CD8-positive, alpha-beta memory T cell (primary cell): ENCODE data around the gene ASCC3. TPM values are rescaled to one million over a fixed set of nuclear protein-coding genes. Genes with fewer than 3 reads are reported as not detected.

Experiments used
- CTCF ChIA-PET: fragments of 350-600 bp; sonication (Branson Sonifier 250); formaldehyde crosslinking; loops from one replicate; lab custom pipeline; 2021; ENCODE audit warnings: antibody characterized with exemption; lab: Charles Lee
- POLR2A ChIA-PET: fragments of 350-600 bp; sonication (Branson Sonifier 250); formaldehyde crosslinking; loops from one replicate; lab custom pipeline; 2021; ENCODE audit warnings: antibody characterized with exemption; lab: Charles Lee
- DNase-seq, 5 donors: peaks; one replicate each; pipeline versions ENCODE4 v3.0.0 to v3.0.0-alpha.2; 2020 to 2022; ENCODE audit warnings: mixed read lengths in 1 of 5
- H3K27ac ChIP-seq: one replicate; pipeline ENCODE4 v1.7.0; 2013; ENCODE audit warnings: low read depth, mild to moderate bottlenecking, low read length, moderate library complexity
- H3K27me3 ChIP-seq: 2 replicates; pipeline ENCODE4 v1.7.0; 2013; ENCODE audit warnings: low read length, mild to moderate bottlenecking; ENCODE audit not compliant: insufficient read depth, poor library complexity, severe bottlenecking
- H3K36me3 ChIP-seq: 2 replicates; pipeline ENCODE4 v1.7.0; 2013; ENCODE audit warnings: mild to moderate bottlenecking, low read length, moderate library complexity; ENCODE audit not compliant: insufficient read depth
- H3K4me1 ChIP-seq: 2 replicates; pipeline ENCODE4 v1.7.0; 2013; ENCODE audit warnings: mild to moderate bottlenecking, low read length, moderate library complexity; ENCODE audit not compliant: insufficient read depth
- H3K4me3 ChIP-seq: 2 replicates; pipeline ENCODE4 v1.7.0; 2013; ENCODE audit warnings: mild to moderate bottlenecking, low read length
- H3K9me3 ChIP-seq: 2 replicates; pipeline ENCODE4 v1.7.0; 2013; ENCODE audit warnings: mild to moderate bottlenecking, low read length
- H3K27ac Mint-ChIP-seq, 8 donors: one replicate each; pipeline ENCODE4 v1.8.0; 2020 to 2021; ENCODE audit warnings: mixed read lengths in 8 of 8, mild to moderate bottlenecking in 6 of 8, inconsistent platforms in 3 of 8, moderate library complexity in 3 of 8
- H3K27me3 Mint-ChIP-seq, 2 donors: one replicate each; pipeline ENCODE4 v1.8.0; 2020 to 2021; ENCODE audit warnings: mixed read lengths in 2 of 2, mild to moderate bottlenecking in 1 of 2, moderate library complexity in 1 of 2
- H3K36me3 Mint-ChIP-seq, 3 donors: one replicate each; pipeline ENCODE4 v1.8.0; 2020 to 2021; ENCODE audit warnings: mixed read lengths in 3 of 3, inconsistent platforms in 1 of 3, mild to moderate bottlenecking in 1 of 3
- H3K4me1 Mint-ChIP-seq, 3 donors: one replicate each; pipeline ENCODE4 v1.8.0; 2020 to 2021; ENCODE audit warnings: mixed read lengths in 3 of 3, inconsistent platforms in 1 of 3, mild to moderate bottlenecking in 1 of 3
- H3K4me3 Mint-ChIP-seq, 7 donors: one replicate each; pipeline ENCODE4 v1.8.0; 2020 to 2021; ENCODE audit warnings: mixed read lengths in 7 of 7, mild to moderate bottlenecking in 6 of 7, moderate library complexity in 4 of 7, inconsistent platforms in 2 of 7
- H3K9me3 Mint-ChIP-seq, 5 donors: one replicate each; pipeline ENCODE4 v1.8.0; 2020 to 2022; ENCODE audit warnings: mixed read lengths in 5 of 5, mild to moderate bottlenecking in 3 of 5, moderate library complexity in 2 of 5, inconsistent platforms in 1 of 5
- polyA plus RNA-seq: library from polyadenylated mRNA; unstranded; fragments of 300-500 nt; fragmentation: Illumina TruSeq; gene quantifications from one replicate; pipeline ENCODE4 v1.2.3, GENCODE V29; 2021
- total RNA-seq, 2 experiments: library from RNA; stranded (reverse); gene quantifications; one replicate each; pipeline ENCODE4 v1.2.3, GENCODE V29; 2021

Gene ASCC3
- total and polyA plus RNA-seq, 3 experiments from 2014 or later, result 26.8 to 65.1 (median 64.0) TPM

DNA sequence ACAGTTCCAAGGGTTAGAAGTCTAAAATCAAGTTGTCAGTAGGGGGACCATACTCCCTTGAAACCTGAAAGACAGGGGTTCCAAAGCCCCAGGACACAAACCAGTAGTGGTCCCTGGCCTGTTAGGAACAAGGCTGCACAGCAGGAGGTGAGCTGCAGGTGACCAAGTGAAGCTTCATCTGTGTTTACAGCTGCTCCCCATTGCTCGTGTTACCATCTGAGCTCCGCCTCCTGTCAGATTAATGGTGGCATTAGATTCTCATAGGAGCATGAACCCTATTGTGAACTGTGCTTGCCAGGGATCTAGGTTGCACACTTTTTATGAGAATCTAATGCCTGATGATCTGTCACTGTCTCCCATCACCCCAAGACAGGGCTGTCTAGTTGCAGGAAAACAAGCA, 391.1 kb downstream of the ASCC3 start:
- Mint-ChIP-seq H3K27me3 (peaks cover 22 to 59% of the 10 kb centered on the region in 2 donors), H3K27ac (no peak overlapping the region), H3K9me3 (peaks cover 0 to 2% (median 0%) of the 10 kb centered on the region in 5 donors), H3K36me3 (no peaks in the 10 kb centered on the region), H3K4me3 (no peak overlapping the region), H3K4me1 (no peaks in the 10 kb centered on the region)
- Histone ChIP-seq H3K4me1 (no peaks in the 10 kb centered on the region), H3K27me3 (no peaks in the 10 kb centered on the region), H3K27ac (no peak overlapping the region), H3K36me3 (no peaks in the 10 kb centered on the region), H3K4me3 (no peak overlapping the region), H3K9me3 (no peaks in the 10 kb centered on the region)
- DNase-seq, result no peak
- CTCF ChIA-PET, result no interaction called here
- POLR2A ChIA-PET, result no interaction called here

DNA sequence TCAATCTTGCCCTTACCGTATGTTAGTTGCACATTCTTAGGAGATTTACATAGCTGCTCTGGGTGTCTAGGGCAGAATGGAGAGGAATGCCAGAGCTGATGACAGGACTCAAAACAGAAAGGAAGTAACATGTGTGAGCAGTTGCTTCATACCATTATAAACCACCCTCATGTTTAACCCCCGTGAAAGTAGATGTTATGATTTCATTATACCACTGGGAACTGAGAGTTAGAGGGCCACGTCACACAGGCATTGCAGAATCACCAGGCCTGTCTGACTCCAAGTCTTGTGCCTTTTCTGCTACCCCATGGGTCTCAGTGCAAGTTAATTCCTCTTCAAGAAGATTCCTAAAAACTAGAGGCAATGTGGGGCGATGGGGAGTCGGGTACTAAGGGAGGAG, 392.9 kb downstream of the ASCC3 start:
- Mint-ChIP-seq H3K27ac (no peak overlapping the region), H3K36me3 (no peaks in the 10 kb centered on the region), H3K27me3 (peaks cover 17 to 60% of the 10 kb centered on the region in 2 donors), H3K4me3 (no peak overlapping the region), H3K9me3 (peaks cover 0 to 3% (median 0%) of the 10 kb centered on the region in 5 donors), H3K4me1 (no peaks in the 10 kb centered on the region)
- Histone ChIP-seq H3K27me3 (no peaks in the 10 kb centered on the region), H3K4me1 (no peaks in the 10 kb centered on the region), H3K27ac (no peak overlapping the region), H3K9me3 (no peaks in the 10 kb centered on the region), H3K4me3 (no peak overlapping the region), H3K36me3 (no peaks in the 10 kb centered on the region)
- no peak for DNase-seq
- CTCF ChIA-PET, result no interaction called here
- POLR2A ChIA-PET, result no interaction called here

DNA sequence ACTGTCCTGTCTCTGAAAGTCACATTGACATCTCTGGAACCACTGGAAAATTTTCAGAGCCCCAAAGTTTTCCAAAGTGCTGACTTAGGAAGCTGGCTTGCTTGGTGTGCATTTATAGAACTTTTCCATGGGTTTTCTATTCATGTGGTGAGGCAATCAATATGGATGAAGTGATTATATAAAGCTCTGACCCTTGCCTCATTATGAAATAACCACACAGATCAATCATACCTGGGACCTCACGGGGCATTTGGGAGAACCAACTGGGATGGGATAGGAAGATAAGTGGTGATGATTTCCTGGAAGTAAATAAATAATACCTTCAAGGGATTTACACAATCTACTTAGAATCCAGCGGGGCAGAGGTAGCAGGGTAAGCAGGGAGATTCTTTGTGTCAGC, 393.5 kb downstream of the ASCC3 start:
- H3K27me3 ChIP-seq, result no peaks in the 10 kb centered on the region
- H3K4me1 Mint-ChIP-seq, result no peaks in the 10 kb centered on the region
- ChIA-PET POLR2A (no interaction called here), CTCF (no interaction called here)
- H3K36me3 ChIP-seq, result no peaks in the 10 kb centered on the region
- no peaks in the 10 kb centered on the region for H3K9me3 ChIP-seq
- peaks cover 0 to 3% (median 0%) of the 10 kb centered on the region in 5 donors for H3K9me3 Mint-ChIP-seq
- H3K4me3 Mint-ChIP-seq, result no peak overlapping the region
- no peak for DNase-seq
- no peak overlapping the region for H3K27ac ChIP-seq
- no peak overlapping the region for H3K4me3 ChIP-seq
- no peaks in the 10 kb centered on the region for H3K36me3 Mint-ChIP-seq
- H3K27me3 Mint-ChIP-seq, result peaks cover 15 to 54% of the 10 kb centered on the region in 2 donors
- H3K4me1 ChIP-seq, result no peaks in the 10 kb centered on the region
- H3K27ac Mint-ChIP-seq, result no peak overlapping the region

DNA sequence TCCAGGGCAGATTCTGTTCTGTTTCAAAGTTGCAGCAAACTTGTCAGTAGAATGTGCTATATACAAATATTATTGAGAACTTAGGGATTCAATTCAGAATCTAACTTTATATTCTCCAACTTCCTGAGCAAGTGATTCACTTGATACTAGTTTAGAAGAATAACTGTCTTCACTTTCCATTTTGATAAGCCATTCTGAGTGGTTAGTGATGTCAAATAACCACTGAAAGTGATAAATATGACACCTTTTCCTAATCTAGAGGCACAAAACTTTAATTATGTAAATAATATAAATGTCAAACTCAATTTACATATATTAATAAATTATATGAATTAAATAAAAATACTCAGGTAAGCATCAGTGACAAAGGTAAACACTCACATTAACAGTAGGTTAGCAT, 395.9 kb downstream of the ASCC3 start:
- H3K27ac Mint-ChIP-seq, result no peak overlapping the region
- no peaks in the 10 kb centered on the region for H3K27me3 ChIP-seq
- no peak for DNase-seq
- ChIA-PET CTCF (no interaction called here), POLR2A (no interaction called here)
- H3K36me3 ChIP-seq, result no peaks in the 10 kb centered on the region
- H3K4me1 ChIP-seq, result no peaks in the 10 kb centered on the region
- H3K4me3 Mint-ChIP-seq, result no peak overlapping the region
- no peaks in the 10 kb centered on the region for H3K36me3 Mint-ChIP-seq
- peaks cover 11 to 36% of the 10 kb centered on the region in 2 donors for H3K27me3 Mint-ChIP-seq
- H3K4me3 ChIP-seq, result no peak overlapping the region
- H3K9me3 ChIP-seq, result no peaks in the 10 kb centered on the region
- peaks cover 0 to 3% (median 0%) of the 10 kb centered on the region in 5 donors for H3K9me3 Mint-ChIP-seq
- no peaks in the 10 kb centered on the region for H3K4me1 Mint-ChIP-seq
- H3K27ac ChIP-seq, result no peak overlapping the region

DNA sequence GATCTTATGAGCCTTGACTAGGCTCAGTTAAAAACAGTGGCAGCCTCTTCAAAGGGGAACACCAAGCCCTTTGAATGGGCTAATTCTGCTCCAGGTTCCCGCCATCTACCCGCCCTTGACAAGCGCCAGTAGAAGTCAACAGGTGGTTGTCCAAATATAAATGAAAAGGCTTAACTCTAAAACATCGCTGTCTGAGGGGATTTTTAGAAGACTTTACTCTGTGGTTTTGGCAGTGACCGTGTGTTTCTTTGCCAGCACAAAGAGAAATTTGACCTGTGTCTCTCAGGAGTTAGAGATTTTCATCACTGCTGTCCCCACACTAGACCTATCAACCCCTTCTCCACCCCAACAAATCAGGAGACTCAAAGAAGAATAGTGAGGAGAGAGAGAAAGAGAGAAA, 396.7 kb downstream of the ASCC3 start:
- POLR2A ChIA-PET, result no interaction called here
- H3K4me3 ChIP-seq, result no peak overlapping the region
- H3K9me3 Mint-ChIP-seq, result peaks cover 0 to 3% (median 0%) of the 10 kb centered on the region in 5 donors
- no peak overlapping the region for H3K27ac ChIP-seq
- H3K4me1 ChIP-seq, result no peaks in the 10 kb centered on the region
- H3K36me3 Mint-ChIP-seq, result no peaks in the 10 kb centered on the region
- CTCF ChIA-PET, result no interaction called here
- no peak overlapping the region for H3K4me3 Mint-ChIP-seq
- H3K9me3 ChIP-seq, result no peaks in the 10 kb centered on the region
- DNase-seq, result no peak
- H3K4me1 Mint-ChIP-seq, result no peaks in the 10 kb centered on the region
- H3K27ac Mint-ChIP-seq, result no peak overlapping the region
- no peaks in the 10 kb centered on the region for H3K27me3 ChIP-seq
- peaks cover 8 to 33% of the 10 kb centered on the region in 2 donors for H3K27me3 Mint-ChIP-seq
- H3K36me3 ChIP-seq, result no peaks in the 10 kb centered on the region

DNA sequence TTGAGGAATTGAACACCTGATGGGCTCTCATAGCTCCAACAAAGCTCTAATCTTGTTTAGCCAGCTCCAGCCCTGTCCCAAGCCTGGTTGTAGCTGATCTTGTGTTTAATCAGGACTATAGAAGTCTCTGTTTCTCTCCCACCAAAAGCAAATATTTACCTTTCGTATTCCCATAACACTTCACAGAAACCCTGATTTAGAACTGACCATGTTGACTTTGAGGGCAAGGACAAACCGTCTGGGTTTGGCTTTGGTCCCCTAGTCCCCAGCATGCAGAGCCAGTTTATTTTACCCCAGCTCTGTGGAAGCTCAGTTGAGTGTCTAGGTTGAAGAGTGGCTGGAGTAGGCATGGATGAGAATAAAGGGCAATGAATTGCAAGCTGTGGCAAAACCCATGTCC, 398.4 kb downstream of the ASCC3 start:
- POLR2A ChIA-PET, result no interaction called here
- no peak for DNase-seq
- no peak overlapping the region for H3K27ac Mint-ChIP-seq
- no peaks in the 10 kb centered on the region for H3K36me3 Mint-ChIP-seq
- H3K9me3 ChIP-seq, result no peaks in the 10 kb centered on the region
- CTCF ChIA-PET, result no interaction called here
- H3K4me3 ChIP-seq, result no peak overlapping the region
- H3K27me3 Mint-ChIP-seq, result peaks cover 2 to 24% of the 10 kb centered on the region in 2 donors
- no peaks in the 10 kb centered on the region for H3K4me1 ChIP-seq
- H3K36me3 ChIP-seq, result no peaks in the 10 kb centered on the region
- no peak overlapping the region for H3K4me3 Mint-ChIP-seq
- H3K27ac ChIP-seq, result no peak overlapping the region
- H3K9me3 Mint-ChIP-seq, result peaks cover 0 to 3% (median 0%) of the 10 kb centered on the region in 5 donors
- H3K4me1 Mint-ChIP-seq, result no peaks in the 10 kb centered on the region
- H3K27me3 ChIP-seq, result peaks cover 3% of the 10 kb centered on the region

DNA sequence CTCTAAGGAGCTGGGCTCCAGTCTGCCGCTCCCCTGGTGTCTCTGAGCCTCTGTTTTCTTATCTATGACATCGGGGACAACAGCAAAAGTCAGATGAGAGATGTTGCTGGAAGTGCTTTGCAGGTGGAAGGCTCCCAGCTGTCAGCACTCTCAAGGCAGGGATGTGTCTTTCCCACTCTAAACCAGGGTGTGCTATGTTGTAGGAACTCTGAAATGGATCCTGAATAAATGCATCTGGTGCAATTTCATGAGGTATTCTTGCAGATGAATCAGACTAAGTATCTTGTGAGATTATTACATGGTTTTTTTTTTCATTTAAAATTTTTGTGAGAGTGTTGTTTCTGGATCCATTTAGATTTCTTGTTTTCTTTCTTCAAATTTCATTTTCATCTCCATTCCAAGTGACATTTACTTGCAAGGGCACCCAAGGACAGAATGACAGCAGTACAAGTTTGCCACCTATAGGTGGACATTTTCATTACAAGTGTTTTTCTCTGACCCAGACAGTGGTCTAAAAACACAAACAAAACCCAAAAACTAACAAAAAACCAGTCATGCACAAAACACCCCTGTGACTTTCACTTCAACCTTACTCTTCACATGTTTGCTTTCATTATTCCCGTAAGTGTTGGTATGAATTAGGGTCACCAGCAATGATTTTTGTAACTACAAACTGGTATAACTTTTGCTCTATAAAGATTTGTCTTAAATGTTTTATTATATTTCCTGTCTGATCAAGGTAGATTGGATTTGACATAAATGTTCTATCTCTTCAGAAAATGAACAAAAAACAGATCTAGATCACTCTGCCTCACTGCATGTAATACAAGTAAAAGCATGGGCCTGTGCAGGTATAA, 401.7 kb downstream of the ASCC3 start:
- Mint-ChIP-seq H3K36me3 (no peaks in the 10 kb centered on the region), H3K4me1 (peaks cover 0 to 3% (median 0%) of the 10 kb centered on the region in 3 donors), H3K27me3 (peaks cover 7 to 21% of the 10 kb centered on the region in 2 donors), H3K27ac (no peak overlapping the region), H3K9me3 (peaks cover 0 to 3% (median 0%) of the 10 kb centered on the region in 5 donors), H3K4me3 (no peak overlapping the region)
- peaks cover 3% of the 10 kb centered on the region for H3K27me3 ChIP-seq
- ChIA-PET CTCF (interaction anchor here (1.2 to 1.8 kb wide), 2 partner anchors 18 to 380 kb away, joined by 3 to 5 read pairs; no protein-coding TSS in a partner anchor), POLR2A (no interaction called here)
- H3K4me3 ChIP-seq, result no peak overlapping the region
- H3K4me1 ChIP-seq, result no peaks in the 10 kb centered on the region
- no peaks in the 10 kb centered on the region for H3K36me3 ChIP-seq
- no peaks in the 10 kb centered on the region for H3K9me3 ChIP-seq
- DNase-seq, result no peak
- H3K27ac ChIP-seq, result no peak overlapping the region

DNA sequence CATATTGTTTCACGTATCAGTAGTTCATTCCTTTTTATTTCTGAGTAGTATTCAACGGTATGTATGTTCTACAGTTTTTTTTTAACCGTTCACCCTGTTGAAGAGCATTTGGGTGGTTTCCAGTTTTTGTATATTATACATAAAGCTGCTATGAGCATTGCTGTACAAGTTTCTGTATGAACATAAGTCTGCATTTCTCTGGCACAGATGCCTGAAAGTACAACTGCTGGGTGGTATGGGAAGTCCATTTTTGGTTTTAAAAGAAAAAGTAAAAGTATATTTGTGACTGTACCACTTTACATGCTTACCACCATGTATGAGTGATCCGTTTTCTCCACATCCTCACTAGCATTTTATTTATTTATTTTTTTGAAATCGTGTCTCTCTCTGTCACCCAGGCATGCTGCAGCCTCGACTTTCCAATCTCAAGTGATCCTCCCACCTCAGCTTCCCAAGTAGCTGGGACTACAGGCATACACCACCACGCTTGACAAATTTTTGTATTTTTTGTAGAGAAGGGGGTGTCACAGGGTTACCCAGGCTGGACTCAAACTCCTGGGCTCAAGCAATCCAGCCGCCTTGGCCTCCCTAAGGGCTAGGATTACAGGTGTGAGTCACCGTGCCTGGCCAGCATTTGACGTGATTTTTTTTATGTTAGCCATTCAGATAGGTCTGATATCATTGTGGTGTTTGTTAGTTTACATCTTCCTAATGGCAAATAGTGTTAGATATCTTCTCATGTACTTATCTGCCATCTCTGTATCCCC, 405.4 kb downstream of the ASCC3 start:
- no peak overlapping the region for H3K27ac Mint-ChIP-seq

More for the DNA sequence above, 405.4 kb downstream of the ASCC3 start:
- no peak overlapping the region for H3K4me3 ChIP-seq
- Mint-ChIP-seq H3K9me3 (no peaks in the 10 kb centered on the region), H3K36me3 (no peaks in the 10 kb centered on the region), H3K4me1 (peaks cover 0 to 3% (median 0%) of the 10 kb centered on the region in 3 donors), H3K27me3 (peaks cover 17 to 51% of the 10 kb centered on the region in 2 donors), H3K4me3 (no peak overlapping the region)
- H3K27ac ChIP-seq, result no peak overlapping the region
- CTCF ChIA-PET, result no interaction called here
- DNase-seq, result no peak
- no peaks in the 10 kb centered on the region for H3K9me3 ChIP-seq
- H3K4me1 ChIP-seq, result no peaks in the 10 kb centered on the region
- H3K36me3 ChIP-seq, result no peaks in the 10 kb centered on the region
- peaks cover 10% of the 10 kb centered on the region for H3K27me3 ChIP-seq
- POLR2A ChIA-PET, result no interaction called here
